Endothelial cell of umbilical vein (primary cell): ENCODE data around the gene ENC1.

Experiments
- CTCF ChIP-seq, 2 donors: IDR thresholded peaks; 1 replicate in 1 of 2; 2 replicates in 1 of 2; pipeline ENCODE4 v1.5.1; 2011; ENCODE audit warnings: low read length in 2 of 2, mild to moderate bottlenecking in 2 of 2, moderate library complexity in 2 of 2, control low read depth in 1 of 2, inconsistent platforms in 1 of 2, low read depth in 1 of 2; ENCODE audit not compliant: insufficient read depth in 1 of 2; ENCODE audit errors: extremely low read depth in 1 of 2
- MYC ChIP-seq: IDR thresholded peaks from one replicate; pipeline ENCODE4 v1.6.1; 2011; ENCODE audit warnings: mild to moderate bottlenecking, low read depth, low read length
- POLR2A ChIP-seq: IDR thresholded peaks from 2 replicates; pipeline ENCODE4 v1.6.1; 2012; ENCODE audit warnings: low read depth, mild to moderate bottlenecking, control low read depth, low read length

GRCh38 chr5:74596927-74597326, 43.6 kb downstream of the ENC1 start:
- TF ChIP-seq CTCF (IDR thresholded peaks at IDR 0.05; ENCODE audit: extremely low read depth in 1 of 2, insufficient read depth in 1 of 2, low read depth in 1 of 2, low read length in 2 of 2) (no peak), MYC (no peak), POLR2A (no peak)
